Neutrophil (primary cell): Measurements from ENCODE around the gene NTRK2.

ENCODE experiments used
- H3K27ac ChIP-seq: fragments of 200-600 bp; sonication (generic); 2 replicates; pipeline ENCODE4 v1.5.1; 2016; ENCODE audit warnings: mild to moderate bottlenecking, moderate library complexity
- H3K27me3 ChIP-seq: fragments of 200-600 bp; sonication (generic); 2 replicates; pipeline ENCODE4 v1.6.0; 2016; ENCODE audit warnings: mild to moderate bottlenecking
- H3K36me3 ChIP-seq: fragments of 200-600 bp; sonication (generic); 2 replicates; pipeline ENCODE4 v1.5.1; 2017
- H3K4me1 ChIP-seq, 2 experiments: fragments of 200-600 bp in 1 of 2; sonication (generic) in 1 of 2; 1 replicate in 1 of 2; 2 replicates in 1 of 2; pipeline versions ENCODE4 v1.5.1 to v1.6.1; 2013 to 2016; ENCODE audit warnings: low read depth in 1 of 2, low read length in 1 of 2, mild to moderate bottlenecking in 1 of 2, moderate library complexity in 1 of 2; ENCODE audit not compliant: control insufficient read depth in 1 of 2, insufficient read depth in 1 of 2
- H3K4me3 ChIP-seq, 2 experiments: fragments of 200-600 bp in 1 of 2; sonication (generic) in 1 of 2; 1 replicate in 1 of 2; 2 replicates in 1 of 2; pipeline ENCODE4 v1.5.1; 2013 to 2016; ENCODE audit warnings: low read depth in 1 of 2, low read length in 1 of 2, mild to moderate bottlenecking in 1 of 2, moderate library complexity in 1 of 2
- H3K9me3 ChIP-seq: fragments of 200-600 bp; sonication (generic); 2 replicates; pipeline ENCODE4 v1.5.1; 2016
- CTCF ChIP-seq: fragments of 200-600 bp; sonication (generic); IDR thresholded peaks from 2 replicates; pipeline ENCODE4 v1.5.1; 2016; ENCODE audit warnings: antibody characterized with exemption

NTRK2 gene

GRCh38 chr9:85038824-85039608 is 369.5 kb downstream of the NTRK2 start:
- no peak for TF ChIP-seq CTCF
- Histone ChIP-seq H3K9me3 (no peaks in the 10 kb centered on the region), H3K27me3 (peaks cover 30% of the 10 kb centered on the region), H3K4me3 (no peak overlapping the region), H3K27ac (no peak overlapping the region), H3K4me1 (no peaks in the 10 kb centered on the region), H3K36me3 (no peaks in the 10 kb centered on the region)

- Histone ChIP-seq H3K9me3 (no peaks in the 10 kb centered on the region), H3K4me3 (no peak overlapping the region), H3K27ac (no peak overlapping the region), H3K36me3 (no peaks in the 10 kb centered on the region), H3K27me3 (peaks cover 30% of the 10 kb centered on the region), H3K4me1 (no peaks in the 10 kb centered on the region)
- TF ChIP-seq CTCF, result no peak
Measured at GRCh38 chr9:85040146-85040545, 370.6 kb downstream of the NTRK2 start.

- peaks cover 30% of the 10 kb centered on the region for H3K27me3 ChIP-seq
- no peaks in the 10 kb centered on the region for H3K9me3 ChIP-seq
- no peaks in the 10 kb centered on the region for H3K36me3 ChIP-seq
- no peak overlapping the region for H3K27ac ChIP-seq
- no peak for TF ChIP-seq CTCF
- no peak overlapping the region for H3K4me3 ChIP-seq
- H3K4me1 ChIP-seq, result no peaks in the 10 kb centered on the region
Measured at GRCh38 chr9:85040821-85041465, 371.4 kb downstream of the NTRK2 start.

GRCh38 chr9:85041466-85042137 is 372.1 kb downstream of the NTRK2 start:
- Histone ChIP-seq H3K27ac (no peak overlapping the region), H3K9me3 (no peaks in the 10 kb centered on the region), H3K4me3 (no peak overlapping the region), H3K4me1 (no peaks in the 10 kb centered on the region), H3K27me3 (peaks cover 30% of the 10 kb centered on the region), H3K36me3 (no peaks in the 10 kb centered on the region)
- TF ChIP-seq CTCF, result no peak

GRCh38 chr9:85042981-85043647 is 373.6 kb downstream of the NTRK2 start:
- no peaks in the 10 kb centered on the region for H3K9me3 ChIP-seq
- no peaks in the 10 kb centered on the region for H3K36me3 ChIP-seq
- H3K27me3 ChIP-seq, result peaks cover 30% of the 10 kb centered on the region
- no peak for TF ChIP-seq CTCF
- H3K27ac ChIP-seq, result no peak overlapping the region
- H3K4me1 ChIP-seq, result no peaks in the 10 kb centered on the region
- no peak overlapping the region for H3K4me3 ChIP-seq
